ENCODE measurements around the gene SHOC2. TPM values are rescaled to one million over a fixed set of nuclear protein-coding genes. Genes with fewer than 3 reads are reported as not detected.

Gene SHOC2
- total RNA-seq, 4 donors from 2014 or later: 28.4 to 41.9 (median 36.2) TPM

- 98% methylated on average over 1 of the region's 1 CpG for WGBS, 2 donors
- intact Hi-C loops (cut with DNase I; ENCODE audit: low total_unique reads): no loop called here
- no peak for DNase-seq (ENCODE audit: low spot score in 2 of 2)
- TF ChIP-seq POLR2A (IDR thresholded peaks at IDR 0.05): no peak
- no peak for TF ChIP-seq CTCF (IDR thresholded peaks at IDR 0.05)
- H3K4me3 ChIP-seq (ENCODE audit: low read depth, poor library complexity, severe bottlenecking): no peak overlapping the region
These were observed 84.6 kb downstream of the SHOC2 start for GRCh38 chr10:111004016-111004415.

GRCh38 chr10:111007486-111007885 is 88.1 kb downstream of the SHOC2 start:
- H3K4me3 ChIP-seq (ENCODE audit: low read depth, poor library complexity, severe bottlenecking): no peak overlapping the region
- DNase-seq (ENCODE audit: low spot score in 2 of 2): no peak
- TF ChIP-seq POLR2A (IDR thresholded peaks at IDR 0.05): no peak
- no peak for TF ChIP-seq CTCF (IDR thresholded peaks at IDR 0.05)
- 91 to 96% methylated on average over 2 of the region's 2 CpGs for WGBS, 2 donors
- intact Hi-C loops (cut with DNase I; ENCODE audit: low total_unique reads): no loop called here

GRCh38 chr10:111015181-111015580 is 95.8 kb downstream of the SHOC2 start:
- TF ChIP-seq POLR2A (IDR thresholded peaks at IDR 0.05) (no peak), CTCF (IDR thresholded peaks at IDR 0.05) (no peak)
- WGBS, 2 donors: 80 to 87% methylated on average over 1 of the region's 1 CpG
- intact Hi-C loops (cut with DNase I; ENCODE audit: low total_unique reads): no loop called here
- no peak overlapping the region for H3K4me3 ChIP-seq (ENCODE audit: low read depth, poor library complexity, severe bottlenecking)
- DNase-seq (ENCODE audit: low spot score in 2 of 2): no peak

GRCh38 chr10:111017098-111017497 is 97.7 kb downstream of the SHOC2 start:
- intact Hi-C loops (cut with DNase I; ENCODE audit: low total_unique reads): no loop called here
- no peak overlapping the region for H3K4me3 ChIP-seq (ENCODE audit: low read depth, poor library complexity, severe bottlenecking)
- 49 to 96% methylated on average over 2 of the region's 2 CpGs for WGBS, 2 donors
- TF ChIP-seq POLR2A (IDR thresholded peaks at IDR 0.05) (no peak), CTCF (IDR thresholded peaks at IDR 0.05) (no peak)
- no peak for DNase-seq (ENCODE audit: low spot score in 2 of 2)

GRCh38 chr10:111018021-111018420 is 98.6 kb downstream of the SHOC2 start:
- intact Hi-C loops (cut with DNase I; ENCODE audit: low total_unique reads): no loop called here
- no peak for TF ChIP-seq CTCF (IDR thresholded peaks at IDR 0.05)
- TF ChIP-seq POLR2A (IDR thresholded peaks at IDR 0.05): no peak
- no peak for DNase-seq (ENCODE audit: low spot score in 2 of 2)
- no peak overlapping the region for H3K4me3 ChIP-seq (ENCODE audit: low read depth, poor library complexity, severe bottlenecking)

- no peak overlapping the region for H3K4me3 ChIP-seq (ENCODE audit: low read depth, poor library complexity, severe bottlenecking)
- intact Hi-C loops (cut with DNase I; ENCODE audit: low total_unique reads): no loop called here
- DNase-seq (ENCODE audit: low spot score in 2 of 2): no peak
- TF ChIP-seq CTCF (IDR thresholded peaks at IDR 0.05) (no peak), POLR2A (IDR thresholded peaks at IDR 0.05) (no peak)
These were observed 103.7 kb downstream of the SHOC2 start for GRCh38 chr10:111023060-111023459.
